ENCODE data around the gene PPP6R1.

DNA sequence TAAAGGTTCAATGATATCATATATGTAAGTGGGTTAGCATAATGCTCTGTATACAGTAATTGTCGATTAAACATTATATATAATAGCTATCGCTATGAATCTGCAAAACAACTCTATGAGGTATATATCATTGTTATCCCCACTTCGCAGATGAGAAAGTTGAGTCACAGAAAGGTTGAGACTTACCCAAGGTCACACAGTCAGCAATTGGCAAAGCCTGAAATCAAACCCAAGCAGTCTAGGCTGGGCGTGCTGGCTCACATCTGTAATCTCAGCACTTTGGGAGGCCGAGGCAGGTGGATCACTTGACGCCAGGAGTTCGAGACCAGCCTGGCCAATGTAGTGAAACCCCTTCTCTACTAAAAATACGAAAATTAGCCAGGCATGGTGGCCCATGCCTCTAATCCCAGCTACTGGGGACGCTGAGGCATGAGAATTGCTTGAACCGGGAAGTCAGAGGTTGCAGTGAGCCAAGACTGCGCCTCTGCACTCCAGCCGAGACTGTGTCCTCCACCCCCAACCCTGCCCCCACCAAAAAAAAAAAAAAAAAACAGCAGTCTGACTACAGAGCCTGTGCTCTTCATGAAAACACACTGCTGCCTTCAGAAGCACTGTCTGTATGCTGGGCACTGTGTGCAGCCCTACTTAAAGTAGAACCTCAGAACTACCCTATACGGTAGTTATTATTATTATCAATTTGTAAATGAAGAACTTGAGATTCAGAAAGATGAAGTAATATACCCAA is 19.7 kb upstream of the PPP6R1 start:
- TF ChIP-seq, protein P1, sequence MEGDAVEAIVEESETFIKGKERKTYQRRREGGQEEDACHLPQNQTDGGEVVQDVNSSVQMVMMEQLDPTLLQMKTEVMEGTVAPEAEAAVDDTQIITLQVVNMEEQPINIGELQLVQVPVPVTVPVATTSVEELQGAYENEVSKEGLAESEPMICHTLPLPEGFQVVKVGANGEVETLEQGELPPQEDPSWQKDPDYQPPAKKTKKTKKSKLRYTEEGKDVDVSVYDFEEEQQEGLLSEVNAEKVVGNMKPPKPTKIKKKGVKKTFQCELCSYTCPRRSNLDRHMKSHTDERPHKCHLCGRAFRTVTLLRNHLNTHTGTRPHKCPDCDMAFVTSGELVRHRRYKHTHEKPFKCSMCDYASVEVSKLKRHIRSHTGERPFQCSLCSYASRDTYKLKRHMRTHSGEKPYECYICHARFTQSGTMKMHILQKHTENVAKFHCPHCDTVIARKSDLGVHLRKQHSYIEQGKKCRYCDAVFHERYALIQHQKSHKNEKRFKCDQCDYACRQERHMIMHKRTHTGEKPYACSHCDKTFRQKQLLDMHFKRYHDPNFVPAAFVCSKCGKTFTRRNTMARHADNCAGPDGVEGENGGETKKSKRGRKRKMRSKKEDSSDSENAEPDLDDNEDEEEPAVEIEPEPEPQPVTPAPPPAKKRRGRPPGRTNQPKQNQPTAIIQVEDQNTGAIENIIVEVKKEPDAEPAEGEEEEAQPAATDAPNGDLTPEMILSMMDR (conservative IDR thresholded peaks at IDR 0.05), result no peak
- TF ChIP-seq ZFX (IDR thresholded peaks at IDR 0.05), result no peak
